ENCODE measurements around the gene CRX. TPM values are rescaled to one million over a fixed set of nuclear protein-coding genes. Genes with fewer than 3 reads are reported as not detected.

The CRX gene
- total and polyA plus RNA-seq, 2 of the 4 experiments (the other 2 are of a cell fraction): not detected

- in situ Hi-C loops (cut with MboI; ENCODE audit: low sequenced_read_pairs) (no loop called here), dilution Hi-C loops (cut with HindIII; ENCODE audit: low sequenced_read_pairs, unreplicated experiment) (no loop called here), intact Hi-C loops (cut with micrococcal nuclease) (no loop called here)
- DNase-seq: no peak
- no peaks in the 10 kb centered on the region for H3K79me1 ChIP-seq (ENCODE audit: low read depth in 1 of 2, low read length in 2 of 2)
- no peak overlapping the region for H2BK5ac ChIP-seq (ENCODE audit: low read depth, low read length, poor library complexity, severe bottlenecking)
- no peaks in the 10 kb centered on the region for H3K4me1 ChIP-seq (ENCODE audit: control insufficient read depth, insufficient read depth, low read length)
- H3K27ac ChIP-seq (ENCODE audit: insufficient read depth, low read length): no peak overlapping the region
- TF ChIP-seq RAD21 (IDR thresholded peaks at IDR 0.05; ENCODE audit: low read length): no peak
- TF ChIP-seq MAZ (IDR thresholded peaks at IDR 0.05; ENCODE audit: borderline replicate concordance, low read depth, low read length): no peak
- TF ChIP-seq NFE2L2 (IDR thresholded peaks at IDR 0.05; ENCODE audit: low read depth, low read length): no peak
- no peak for TF ChIP-seq MAFK (IDR thresholded peaks at IDR 0.05; ENCODE audit: low read depth, low read length)
- TF ChIP-seq CTCF (conservative IDR thresholded peaks at IDR 0.05; ENCODE audit: low read depth, low read length): no peak
- TF ChIP-seq FOS (IDR thresholded peaks at IDR 0.05; ENCODE audit: low read depth, low read length): no peak
- no peak for TF ChIP-seq CHD1 (IDR thresholded peaks at IDR 0.05; ENCODE audit: low read depth, low read length)
- no peak for TF ChIP-seq ELK1 (IDR thresholded peaks at IDR 0.05; ENCODE audit: borderline replicate concordance, low read depth, low read length)
- TF ChIP-seq SMC3 (IDR thresholded peaks at IDR 0.05; ENCODE audit: low read depth, low read length): no peak
- no peak for TF ChIP-seq POLR2A (IDR thresholded peaks at IDR 0.05; ENCODE audit: low read depth, low read length)
- TF ChIP-seq RFX5 (IDR thresholded peaks at IDR 0.05; ENCODE audit: low read depth, low read length): no peak
- TF ChIP-seq BHLHE40 (IDR thresholded peaks at IDR 0.05; ENCODE audit: low read depth, low read length): no peak
- no peak for TF ChIP-seq CEBPB (IDR thresholded peaks at IDR 0.05; ENCODE audit: low read depth, low read length)
- no peak for TF ChIP-seq RCOR1 (IDR thresholded peaks at IDR 0.05; ENCODE audit: insufficient replicate concordance, low read length)
- TF ChIP-seq USF2 (IDR thresholded peaks at IDR 0.05; ENCODE audit: low read depth, low read length): no peak
- no peak for TF ChIP-seq MXI1 (IDR thresholded peaks at IDR 0.05; ENCODE audit: borderline replicate concordance, low read depth, low read length)
- no peak overlapping the region for H4K91ac ChIP-seq (ENCODE audit: insufficient read depth, low read depth, low read length)
- H4K20me1 ChIP-seq (ENCODE audit: insufficient read depth, low read length): no peaks in the 10 kb centered on the region
- H3K4me2 ChIP-seq (ENCODE audit: low read depth, low read length): no peak overlapping the region
- H2BK120ac ChIP-seq (ENCODE audit: low read depth, low read length): no peak overlapping the region
- no peak overlapping the region for H4K8ac ChIP-seq (ENCODE audit: low read depth in 2 of 2, low read length in 2 of 2)
- no peak overlapping the region for H2BK20ac ChIP-seq (ENCODE audit: low read depth, low read length)
- H3K14ac ChIP-seq (replicated peaks; ENCODE audit: low read depth, low read length): no peak overlapping the region
- no peak overlapping the region for H3K4me3 ChIP-seq (ENCODE audit: insufficient read depth, low read depth, low read length)
- no peak overlapping the region for H3K56ac ChIP-seq (ENCODE audit: extremely low read depth, insufficient read depth, low read length)
- no peak overlapping the region for H2AK9ac ChIP-seq (replicated peaks; ENCODE audit: low read depth, low read length, poor library complexity)
- H3K9me3 ChIP-seq (ENCODE audit: control insufficient read depth, insufficient read depth, low read length): peaks cover 4% of the 10 kb centered on the region
- no TSS peak for BruUV-seq (replicated peaks)
- peaks cover 13% of the 10 kb centered on the region for H3K27me3 ChIP-seq (ENCODE audit: control insufficient read depth, insufficient read depth, low read length)
- no peak overlapping the region for H3K4ac ChIP-seq (ENCODE audit: low read depth, low read length)
- ATAC-seq (ENCODE audit: low read depth): no peak
- no peaks in the 10 kb centered on the region for H3K36me3 ChIP-seq (ENCODE audit: control insufficient read depth, insufficient read depth, low read length)
- H3K9ac ChIP-seq (ENCODE audit: low read depth, low read length): no peak overlapping the region
- no peak overlapping the region for H2AK5ac ChIP-seq (ENCODE audit: low read depth, low read length)
- H2AFZ ChIP-seq (replicated peaks; ENCODE audit: low read length, poor library complexity): no peak overlapping the region
- ChIA-PET POLR2A (ENCODE audit: unreplicated experiment) (no interaction called here), CTCF (no interaction called here)
- H2BK15ac ChIP-seq (ENCODE audit: low read depth, low read length): no peak overlapping the region
- no peaks in the 10 kb centered on the region for H3K9me1 ChIP-seq (ENCODE audit: insufficient read depth, low read length)
- H3K23ac ChIP-seq (ENCODE audit: low read depth, low read length): no peak overlapping the region
- no peak overlapping the region for H3K18ac ChIP-seq (ENCODE audit: low read depth, low read length)
- H4K5ac ChIP-seq (ENCODE audit: low read depth, low read length): no peak overlapping the region
- WGBS, 2 experiments (ENCODE audit: extremely low coverage in 2 of 2, insufficient read length in 1 of 2): 100% methylated on average over 2 of the region's 6 CpGs; no CpG with 5 or more reads in 1 of the 2 experiments
These were observed 5.1 kb downstream of the CRX start for GRCh38 chr19:47826800-47827199.
